ENCODE results near the gene HPSE2. TPM values are rescaled to one million over a fixed set of nuclear protein-coding genes. Genes with fewer than 3 reads are reported as not detected.

The HPSE2 gene
- total RNA-seq, 1 experiment from 2014 or later = 0.20 TPM

- Histone ChIP-seq H4K8ac (replicated peaks; ENCODE audit: insufficient read length, low read depth, low read length) (no peak overlapping the region), H2AK5ac (ENCODE audit: insufficient read length, low read length) (no peak overlapping the region), H3K79me2 (ENCODE audit: insufficient read depth, low read length) (no peaks in the 10 kb centered on the region), H3K23me2 (ENCODE audit: insufficient read length, low read depth, low read length, poor library complexity, severe bottlenecking) (no peaks in the 10 kb centered on the region), H2BK5ac (ENCODE audit: insufficient read length, low read length) (no peak overlapping the region), H3K18ac (ENCODE audit: insufficient read length, low read depth, low read length) (no peak overlapping the region), H3K4me1 (ENCODE audit: insufficient read depth, low read length) (no peaks in the 10 kb centered on the region), H2AFZ (ENCODE audit: low read length) (no peak overlapping the region), H4K5ac (ENCODE audit: insufficient read length, low read depth, low read length) (no peak overlapping the region), H3K4me2 (ENCODE audit: insufficient read depth, insufficient read length, low read length) (no peak overlapping the region), H2BK120ac (ENCODE audit: low read depth, low read length, poor library complexity, severe bottlenecking) (no peak overlapping the region), H3K79me1 (ENCODE audit: insufficient read depth, low read depth, low read length, poor library complexity, severe bottlenecking) (no peaks in the 10 kb centered on the region), H3K23ac (ENCODE audit: insufficient read length, low read depth, low read length) (no peak overlapping the region), H3K56ac (ENCODE audit: insufficient read length, low read depth, low read length) (no peak overlapping the region), H3K4ac (ENCODE audit: low read depth, low read length) (no peak overlapping the region), H3K9me3 (ENCODE audit: control insufficient read depth, low read depth, low read length) (no peaks in the 10 kb centered on the region), H4K91ac (ENCODE audit: insufficient read length, low read depth, low read length) (no peak overlapping the region), H2BK15ac (ENCODE audit: low read depth, low read length) (no peak overlapping the region), H3K9ac (ENCODE audit: extremely low read depth, insufficient read length, low read length) (no peak overlapping the region), H3K27ac (ENCODE audit: insufficient read length, low read depth, low read length) (no peak overlapping the region), H2BK20ac (ENCODE audit: low read depth, low read length, poor library complexity, severe bottlenecking) (no peak overlapping the region), H3K27me3 (ENCODE audit: insufficient read depth, low read length) (no peaks in the 10 kb centered on the region), H3K14ac (ENCODE audit: insufficient read depth, low read length) (no peak overlapping the region), H3T11ph (ENCODE audit: low read length) (no peak overlapping the region), H4K20me1 (ENCODE audit: control insufficient read depth, insufficient read depth, insufficient read length) (no peaks in the 10 kb centered on the region), H2BK12ac (ENCODE audit: insufficient read length, low read depth, low read length) (no peak overlapping the region)
- no peak overlapping the region for H3K27ac Mint-ChIP-seq
- no peak for DNase-seq
- no peak overlapping the region for H3K4me3 Mint-ChIP-seq
- peaks cover 6% of the 10 kb centered on the region; the same call in 1 of the 2 replicates for H3K27me3 Mint-ChIP-seq (ENCODE audit: low read depth)
- 0 out of 4 replicates have a peak, but pooled peaks cover 0 to 3% of the 10 kb centered on the region in 2 experiments for H3K4me1 Mint-ChIP-seq
- H3K36me3 Mint-ChIP-seq (ENCODE audit: insufficient read depth in 1 of 3, low read depth in 3 of 3) = peaks cover 0 to 4% (median 0%) of the 10 kb centered on the region in 3 experiments; a peak in 2 of 7 replicates
- no peak for TF ChIP-seq CTCF (conservative IDR thresholded peaks at IDR 0.05)
- peaks cover 4 to 9% of the 10 kb centered on the region in 2 experiments; a peak in 2 of 5 replicates for H3K9me3 Mint-ChIP-seq
- no CpG with 5 or more reads among the region's 6 CpGs for WGBS (ENCODE audit: extremely low coverage, insufficient read length, low lambda C conversion rate)
These were observed 757.0 kb downstream of the HPSE2 start for GRCh38 chr10:98478430-98479222.
